ENCODE data around the gene SELENOO.
A peak's percentile ranks its signal among the peaks of the same experiment; 100 is the strongest.
"Not testable (repeated sequence)": the region's sequence is repeated elsewhere in the genome, so short reads cannot be mapped to it uniquely, and the experiment has no call there.

The SELENOO gene, protein sequence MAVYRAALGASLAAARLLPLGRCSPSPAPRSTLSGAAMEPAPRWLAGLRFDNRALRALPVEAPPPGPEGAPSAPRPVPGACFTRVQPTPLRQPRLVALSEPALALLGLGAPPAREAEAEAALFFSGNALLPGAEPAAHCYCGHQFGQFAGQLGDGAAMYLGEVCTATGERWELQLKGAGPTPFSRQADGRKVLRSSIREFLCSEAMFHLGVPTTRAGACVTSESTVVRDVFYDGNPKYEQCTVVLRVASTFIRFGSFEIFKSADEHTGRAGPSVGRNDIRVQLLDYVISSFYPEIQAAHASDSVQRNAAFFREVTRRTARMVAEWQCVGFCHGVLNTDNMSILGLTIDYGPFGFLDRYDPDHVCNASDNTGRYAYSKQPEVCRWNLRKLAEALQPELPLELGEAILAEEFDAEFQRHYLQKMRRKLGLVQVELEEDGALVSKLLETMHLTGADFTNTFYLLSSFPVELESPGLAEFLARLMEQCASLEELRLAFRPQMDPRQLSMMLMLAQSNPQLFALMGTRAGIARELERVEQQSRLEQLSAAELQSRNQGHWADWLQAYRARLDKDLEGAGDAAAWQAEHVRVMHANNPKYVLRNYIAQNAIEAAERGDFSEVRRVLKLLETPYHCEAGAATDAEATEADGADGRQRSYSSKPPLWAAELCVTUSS

DNA sequence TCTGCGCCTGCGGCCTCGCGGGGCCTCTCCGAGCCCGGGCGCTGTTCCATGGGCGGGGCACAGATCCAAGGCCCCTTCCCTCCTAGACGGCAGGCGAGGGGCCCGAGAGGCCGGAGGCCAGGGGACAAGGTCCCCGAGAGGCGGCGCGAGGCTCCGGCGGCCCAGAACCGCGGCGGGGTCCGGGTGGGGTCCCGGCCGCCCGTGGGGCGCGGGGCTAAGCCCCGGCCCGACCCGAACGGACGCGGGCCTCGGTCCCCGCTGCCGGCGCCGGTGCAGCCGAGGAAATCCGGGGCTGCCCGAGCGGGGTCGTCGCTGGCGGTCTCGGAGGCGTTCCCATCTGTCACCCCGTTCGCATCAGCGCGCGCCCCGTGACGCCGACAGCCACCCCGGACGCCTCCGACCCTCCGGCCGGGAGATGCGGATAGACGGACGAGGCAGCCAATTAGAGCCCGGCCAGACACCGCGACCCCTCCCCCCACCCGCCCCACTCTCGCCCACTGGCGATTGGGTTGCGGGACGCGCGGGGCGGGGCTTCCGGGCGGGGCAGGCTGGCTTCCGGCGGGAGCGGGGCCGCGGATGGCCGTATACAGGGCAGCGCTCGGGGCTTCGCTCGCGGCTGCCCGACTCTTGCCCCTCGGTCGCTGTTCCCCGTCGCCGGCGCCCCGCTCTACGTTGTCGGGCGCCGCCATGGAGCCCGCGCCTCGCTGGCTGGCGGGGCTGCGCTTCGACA is at the start of gene SELENOO:
SELENOO (plus strand) TSS at position 551 of the 730 bp plus-strand sequence; CDS start at position 577, 26 bp downstream.
- peak; percentile 94 to 95 for DNase-seq

DNA sequence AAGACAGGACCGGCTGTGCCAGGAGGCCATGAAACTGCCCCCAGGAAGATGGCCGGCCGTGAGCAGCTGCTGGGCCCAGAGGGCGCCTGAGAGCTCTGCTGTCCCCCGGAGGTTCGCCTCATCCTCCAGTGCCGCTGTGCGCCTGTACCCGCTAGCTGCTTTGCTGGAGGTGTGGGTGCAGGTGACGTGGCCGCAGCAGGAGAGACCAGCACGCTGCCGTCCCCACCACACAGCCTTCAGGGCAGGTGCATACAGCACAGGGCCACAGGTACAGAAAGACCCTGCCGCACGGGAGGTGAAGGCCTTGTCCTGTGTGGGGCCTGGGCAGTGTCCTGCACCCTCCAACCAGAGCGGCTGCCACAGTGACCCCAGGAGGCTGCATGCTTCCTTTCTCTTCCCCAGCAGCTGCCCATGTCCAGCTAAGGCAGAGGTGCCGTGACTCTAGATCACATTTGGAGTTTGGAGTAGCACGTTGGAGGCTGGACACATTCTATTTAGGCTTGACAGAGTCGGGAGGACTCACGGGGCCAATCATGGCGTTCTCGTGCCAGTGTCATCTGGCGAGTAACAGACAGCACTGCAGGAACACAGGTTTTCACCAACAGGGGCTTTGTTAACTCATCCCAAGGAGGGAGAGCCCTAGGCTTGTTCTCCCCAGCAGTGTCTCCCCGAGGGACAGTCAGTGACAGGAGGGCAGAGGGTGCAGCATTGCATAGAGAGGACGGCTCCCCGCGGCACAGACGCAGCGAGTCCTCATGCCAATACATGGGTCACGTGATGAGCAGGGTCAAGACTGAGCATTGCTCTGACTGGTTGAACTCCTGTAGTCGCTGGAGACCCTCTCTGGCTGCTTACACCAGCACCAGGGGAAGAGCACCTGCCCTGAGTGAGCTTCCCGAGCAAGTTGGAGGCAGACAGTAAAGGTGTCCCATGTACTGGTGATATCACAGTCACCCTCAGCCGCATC is 49.0 kb upstream of the SELENOO start:
- DNase-seq, result no peak

DNA sequence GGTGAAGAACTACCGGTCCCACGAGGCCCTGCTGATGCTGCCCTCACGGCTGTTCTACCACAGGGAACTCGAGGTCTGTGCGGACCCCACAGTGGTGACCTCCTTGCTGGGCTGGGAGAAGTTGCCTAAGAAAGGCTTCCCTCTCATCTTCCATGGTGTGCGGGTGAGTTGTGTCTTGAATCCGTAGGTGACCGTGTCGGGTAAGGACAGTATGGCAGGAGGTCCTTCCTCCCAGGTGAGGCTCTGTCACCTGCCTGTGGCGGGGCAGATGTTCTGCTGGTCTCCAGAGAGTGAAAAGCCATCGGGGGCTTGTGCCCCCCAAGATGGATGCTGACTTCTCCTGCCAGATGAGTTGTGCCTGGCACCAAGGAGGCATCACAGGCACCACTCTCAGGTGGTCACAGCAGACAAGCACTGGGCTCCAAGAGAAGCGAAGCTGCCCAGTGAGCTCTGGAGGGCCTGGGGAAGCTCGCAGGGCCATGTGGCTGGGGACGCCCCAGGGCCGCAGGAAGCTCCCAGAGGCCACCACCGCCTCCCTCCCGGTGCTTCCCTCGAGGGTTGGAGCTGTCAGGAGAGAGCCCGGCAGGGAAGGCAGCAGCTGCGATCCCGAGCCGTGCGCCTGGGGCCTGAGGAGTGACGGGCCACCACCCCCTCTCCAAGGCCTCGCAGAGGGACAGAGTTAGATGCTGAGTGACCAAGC is 47.6 kb upstream of the SELENOO start:
- DNase-seq, result no peak

GRCh38 chr22:50153756-50154140 is 47.1 kb upstream of the SELENOO start:
- DNase-seq, result no peak

- no peak for DNase-seq
Measured at GRCh38 chr22:50157709-50158375, 43.0 kb upstream of the SELENOO start.

- DNase-seq, result no peak
Measured at GRCh38 chr22:50160947-50161346, 39.9 kb upstream of the SELENOO start.

GRCh38 chr22:50161508-50162390 is 39.1 kb upstream of the SELENOO start:
- no peak for DNase-seq

DNA sequence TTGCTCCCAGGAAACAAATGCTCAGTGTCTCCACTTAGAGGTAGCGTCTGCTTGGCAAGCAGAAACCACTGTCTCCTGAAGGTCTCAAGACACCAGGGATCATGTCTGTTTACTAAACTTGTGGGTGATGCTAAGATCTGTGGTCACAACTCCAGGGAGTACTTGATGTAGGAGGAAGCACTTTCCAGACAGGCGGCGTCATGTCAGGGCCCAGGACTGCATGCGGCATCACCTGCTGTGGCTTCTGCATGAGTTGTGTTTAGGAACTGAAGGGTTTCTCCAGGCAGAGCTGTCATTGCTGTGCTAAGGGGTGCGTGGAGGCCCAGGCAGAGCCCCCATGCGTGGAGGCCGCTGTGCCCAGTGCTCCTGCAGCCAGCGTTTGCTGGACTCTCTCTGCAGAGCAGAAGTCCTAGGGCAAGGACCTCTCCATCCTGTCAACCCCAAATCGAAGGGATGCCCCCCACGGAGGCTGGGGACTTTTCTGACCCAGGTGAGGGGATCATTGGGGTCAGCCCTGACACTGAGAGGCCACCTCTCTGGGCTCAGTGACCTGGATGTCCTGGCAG is 38.3 kb upstream of the SELENOO start:
- no peak for DNase-seq

DNA sequence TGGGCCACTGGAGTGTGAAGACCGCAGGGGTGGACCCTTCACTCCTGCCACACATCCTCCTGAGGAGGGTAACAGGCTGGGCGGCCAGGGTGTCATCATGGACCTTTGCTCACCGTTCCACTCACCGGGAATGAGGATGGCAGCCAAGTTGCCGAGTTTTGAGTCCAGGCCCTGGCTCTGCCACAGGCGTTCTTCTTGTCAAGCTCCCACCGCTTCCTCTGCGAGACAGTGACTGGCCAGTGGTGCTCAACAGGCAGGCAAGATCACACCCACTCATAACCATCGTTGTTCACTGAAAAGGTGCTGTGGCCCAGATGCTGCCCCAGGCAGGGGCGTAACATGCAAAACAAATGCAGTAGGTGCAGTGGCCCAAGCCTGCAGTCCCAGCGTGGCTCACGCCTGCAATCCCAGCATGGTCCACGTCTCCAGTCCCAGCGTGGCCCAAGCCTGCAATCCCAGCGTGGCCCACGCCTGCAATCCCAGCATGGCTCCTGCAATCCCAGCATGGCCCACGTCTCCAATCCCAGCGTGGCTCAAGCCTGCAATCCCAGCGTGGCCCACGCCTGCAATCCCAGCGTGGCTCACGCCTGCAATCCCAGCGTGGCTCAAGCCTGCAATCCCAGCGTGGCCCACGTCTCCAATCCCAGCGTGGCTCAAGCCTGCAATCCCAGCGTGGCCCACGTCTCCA is 35.2 kb upstream of the SELENOO start:
- DNase-seq, result no peak

- no peak for DNase-seq
Measured at GRCh38 chr22:50167689-50168489, 32.9 kb upstream of the SELENOO start.

- not testable (repeated sequence) for DNase-seq
Measured at GRCh38 chr22:50168490-50169180, 32.2 kb upstream of the SELENOO start.

DNA sequence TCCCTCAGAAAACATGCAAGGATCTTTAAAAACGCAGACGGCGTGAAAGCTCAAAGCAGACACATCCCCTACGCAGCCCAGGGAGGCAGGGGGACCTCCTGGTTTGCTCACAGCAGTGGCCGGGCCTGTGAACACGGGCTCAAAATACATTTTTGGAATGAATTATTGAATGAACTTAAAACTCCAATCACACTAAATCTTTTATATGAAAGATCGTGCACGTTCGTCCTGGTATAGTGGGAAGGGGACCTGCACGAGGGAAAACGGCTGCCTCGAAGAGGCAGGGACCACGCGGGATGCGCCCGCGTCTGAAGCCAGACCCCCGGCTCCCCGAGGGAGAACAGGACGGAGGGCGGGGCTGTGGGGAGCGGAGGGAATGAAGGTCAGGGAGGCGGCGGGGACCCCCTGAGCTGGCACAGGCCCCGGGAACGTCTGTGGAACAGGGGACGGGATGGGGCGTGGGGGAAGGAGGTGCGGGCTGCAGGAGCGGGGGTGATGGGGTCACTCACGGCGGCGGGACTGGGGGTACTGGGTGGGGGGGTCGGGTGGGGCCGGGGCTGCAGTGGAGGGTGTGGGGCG is 31.5 kb upstream of the SELENOO start:
- DNase-seq, result no peak

DNA sequence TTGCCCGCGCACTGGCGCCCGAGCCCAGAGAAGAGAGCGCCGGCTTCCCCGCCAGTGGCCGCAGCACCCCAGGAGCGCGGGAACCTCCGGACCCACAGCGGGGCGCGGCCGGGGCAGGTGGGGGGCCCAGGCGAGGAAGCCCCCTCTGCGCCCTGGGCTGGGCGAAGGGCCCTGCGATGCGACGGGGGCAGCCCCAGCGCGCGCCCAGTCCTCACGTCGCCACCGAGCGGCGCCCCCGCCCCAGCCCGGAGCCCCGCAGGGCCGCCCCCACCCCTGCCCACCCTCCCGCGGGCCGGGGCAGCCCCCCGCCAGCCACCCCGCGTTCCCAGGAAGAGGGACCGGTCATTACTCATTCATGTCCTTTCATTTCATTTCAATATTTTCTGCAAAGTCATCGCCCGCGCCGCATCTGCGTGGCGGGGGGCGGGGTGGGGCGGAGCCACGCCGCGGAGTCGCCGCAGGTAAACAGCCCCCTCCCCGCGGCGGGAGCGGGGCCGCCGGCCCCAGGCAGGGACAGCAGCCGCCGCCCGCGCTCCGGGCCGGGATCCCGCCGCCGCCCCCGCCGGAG is 31.0 kb upstream of the SELENOO start:
- peak; percentile 69 to 71 for DNase-seq

GRCh38 chr22:50170453-50171318 is 30.1 kb upstream of the SELENOO start, which contains the start of gene PANX2:
Gene PANX2 (plus strand): TSS chr22:50170731. CDS start chr22:50170731, 0 bp downstream.
- no peak for DNase-seq

DNA sequence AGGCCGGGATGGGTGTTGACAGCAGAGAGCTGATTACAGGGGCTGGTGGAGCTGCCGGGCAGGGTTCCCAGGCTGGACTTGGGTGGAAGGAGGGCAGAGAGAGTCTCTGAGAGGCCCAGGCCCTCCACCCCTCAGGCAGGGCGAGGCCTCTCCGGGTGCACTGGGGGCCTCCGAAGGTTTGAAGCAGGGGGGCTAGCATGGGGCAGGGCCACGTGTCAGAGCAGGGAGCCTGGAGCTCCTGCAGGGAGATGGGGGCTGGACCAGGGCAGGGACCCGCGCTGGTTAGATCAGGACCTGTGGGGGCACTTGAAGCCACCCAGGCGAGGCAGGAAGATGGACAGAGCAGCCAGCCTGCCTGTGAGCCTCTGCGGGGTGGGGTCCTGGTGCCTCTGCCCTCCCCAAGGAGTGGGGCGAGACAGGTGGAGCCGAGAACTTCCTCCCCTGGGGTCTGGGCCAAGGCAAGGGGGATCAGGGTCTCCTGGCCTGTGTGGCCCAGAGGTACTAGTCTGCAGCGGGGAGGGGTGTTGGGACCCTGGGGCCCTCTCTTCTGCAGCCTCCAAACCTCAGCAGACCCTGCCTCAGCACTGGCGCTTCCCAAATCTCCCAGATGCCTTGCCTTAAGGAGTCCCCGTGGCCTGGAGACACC is 29.4 kb upstream of the SELENOO start:
- DNase-seq, result no peak
